NCI-H2029 treated with DMSO at 0.1 percent for 48 hours (cell line): ENCODE results near the gene HAL.

Experiments used
- DNase-seq: peaks from one replicate; lab custom pipeline; 2025; lab: John Stamatoyannopoulos, UW

HAL gene, protein sequence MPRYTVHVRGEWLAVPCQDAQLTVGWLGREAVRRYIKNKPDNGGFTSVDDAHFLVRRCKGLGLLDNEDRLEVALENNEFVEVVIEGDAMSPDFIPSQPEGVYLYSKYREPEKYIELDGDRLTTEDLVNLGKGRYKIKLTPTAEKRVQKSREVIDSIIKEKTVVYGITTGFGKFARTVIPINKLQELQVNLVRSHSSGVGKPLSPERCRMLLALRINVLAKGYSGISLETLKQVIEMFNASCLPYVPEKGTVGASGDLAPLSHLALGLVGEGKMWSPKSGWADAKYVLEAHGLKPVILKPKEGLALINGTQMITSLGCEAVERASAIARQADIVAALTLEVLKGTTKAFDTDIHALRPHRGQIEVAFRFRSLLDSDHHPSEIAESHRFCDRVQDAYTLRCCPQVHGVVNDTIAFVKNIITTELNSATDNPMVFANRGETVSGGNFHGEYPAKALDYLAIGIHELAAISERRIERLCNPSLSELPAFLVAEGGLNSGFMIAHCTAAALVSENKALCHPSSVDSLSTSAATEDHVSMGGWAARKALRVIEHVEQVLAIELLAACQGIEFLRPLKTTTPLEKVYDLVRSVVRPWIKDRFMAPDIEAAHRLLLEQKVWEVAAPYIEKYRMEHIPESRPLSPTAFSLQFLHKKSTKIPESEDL

DNA sequence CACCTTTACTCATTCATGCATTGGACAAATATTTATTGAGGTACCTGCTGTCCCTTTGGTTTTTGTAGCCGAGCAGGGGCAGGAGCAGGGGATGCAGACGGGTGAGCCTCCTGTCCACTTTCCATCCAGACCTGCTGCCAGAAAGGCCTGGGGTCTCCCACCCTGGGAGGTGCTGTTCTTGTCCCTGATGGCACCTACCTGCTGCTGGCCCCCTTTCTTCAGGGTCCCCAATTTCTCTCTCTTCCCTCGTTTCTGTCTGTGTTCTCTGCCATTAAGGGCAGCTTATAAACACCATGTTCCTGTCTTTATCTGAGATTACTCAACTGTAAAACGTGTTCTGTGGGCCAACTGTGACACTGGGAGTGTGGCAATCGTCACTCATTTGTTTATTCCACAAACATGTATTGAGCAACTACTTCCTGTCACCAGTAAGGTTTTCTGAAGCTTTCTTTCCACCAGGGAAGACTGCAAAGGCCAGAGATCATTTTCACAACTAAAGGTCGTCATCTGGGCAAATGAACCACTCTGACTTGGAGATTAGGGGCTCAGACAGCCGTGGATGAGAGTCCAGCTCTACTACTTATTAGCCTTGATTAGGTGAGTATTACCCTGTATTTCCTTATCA lies at the start of gene HAL:
Gene HAL, minus strand, starts transcription at position 311 of the 625 bp plus-strand sequence. CDS start 434 bp downstream, outside the sequence.
- DNase-seq: no peak

DNA sequence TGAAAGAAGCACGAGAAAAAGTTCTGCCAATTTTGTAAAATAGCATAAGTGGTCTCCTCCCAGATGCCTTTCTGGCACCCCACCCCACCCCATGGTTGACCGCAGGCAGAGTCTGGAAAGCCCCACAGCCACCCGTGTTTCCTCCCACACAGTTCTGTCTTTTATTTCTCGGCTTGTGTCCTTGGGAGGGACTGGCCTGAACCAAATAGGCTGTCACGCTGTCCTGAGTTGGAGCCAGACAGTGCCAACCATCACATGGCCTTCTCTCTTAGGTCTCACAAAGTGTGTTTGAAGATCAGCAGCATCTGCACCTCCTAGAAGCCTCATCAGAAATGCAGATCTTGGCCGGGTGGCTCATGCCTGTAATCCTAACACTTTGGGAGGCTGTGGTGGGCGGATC lies 49.4 kb upstream of the HAL start:
- DNase-seq: no peak

DNA sequence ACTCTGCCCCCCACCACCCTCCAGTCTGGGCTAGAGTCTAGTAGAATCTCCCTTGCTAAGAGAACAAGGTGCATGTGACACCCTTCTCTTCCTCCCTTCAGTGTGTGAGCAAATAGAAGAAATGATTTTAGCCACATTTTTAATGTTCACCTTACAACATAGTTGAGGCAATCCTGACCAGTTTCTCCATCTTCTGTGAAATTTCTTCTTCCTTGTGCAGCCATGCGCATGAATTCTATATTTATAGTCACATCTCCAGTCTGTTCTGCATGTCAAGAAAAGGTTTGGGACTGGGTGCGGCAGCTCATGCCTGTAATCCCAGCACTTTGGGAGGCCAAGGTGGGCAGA lies 48.8 kb upstream of the HAL start:
- no peak for DNase-seq

DNA sequence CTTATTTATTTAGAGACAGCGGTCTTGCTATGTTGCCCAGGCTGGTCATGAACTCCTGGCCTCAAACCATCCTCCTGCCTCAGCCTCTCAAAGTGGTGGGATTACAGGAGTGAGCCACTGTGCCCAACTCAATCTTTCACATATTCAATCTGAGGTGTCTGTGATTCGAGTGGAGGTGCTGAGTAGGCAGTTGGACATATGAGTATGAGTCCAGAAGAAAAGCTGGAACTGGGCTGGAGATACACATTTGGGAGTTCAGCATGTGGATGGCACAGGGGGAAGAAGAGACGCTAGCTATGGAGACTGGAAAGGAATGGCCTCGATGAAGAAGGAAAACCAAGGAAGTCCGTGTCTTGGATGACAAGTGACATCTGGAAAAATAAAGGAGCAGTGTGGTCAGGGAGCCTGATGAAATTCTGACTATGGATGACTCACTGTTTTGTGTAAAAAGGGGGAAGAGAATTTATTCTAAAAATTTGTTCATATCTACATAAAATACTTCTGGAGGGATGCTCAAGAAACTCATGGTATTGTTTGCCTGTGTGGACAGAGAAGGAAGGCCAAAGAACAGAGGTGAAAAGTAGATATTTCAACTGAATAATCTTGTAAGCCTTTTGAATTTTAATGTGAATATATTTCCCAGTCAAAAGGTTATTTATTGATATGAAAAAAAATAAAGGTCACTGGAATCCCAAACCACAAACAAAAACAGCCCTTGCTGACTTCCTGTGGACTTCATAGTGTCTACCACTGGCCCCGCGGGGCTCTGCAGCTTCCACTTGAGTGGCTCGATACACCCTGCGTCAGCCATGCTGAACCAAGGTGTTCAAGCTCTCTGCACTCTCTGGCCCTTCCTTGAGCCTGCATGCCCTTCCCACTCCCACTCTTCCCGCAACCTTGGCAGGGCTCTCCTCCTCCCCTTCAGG lies 48.1 kb upstream of the HAL start:
- no peak for DNase-seq

DNA sequence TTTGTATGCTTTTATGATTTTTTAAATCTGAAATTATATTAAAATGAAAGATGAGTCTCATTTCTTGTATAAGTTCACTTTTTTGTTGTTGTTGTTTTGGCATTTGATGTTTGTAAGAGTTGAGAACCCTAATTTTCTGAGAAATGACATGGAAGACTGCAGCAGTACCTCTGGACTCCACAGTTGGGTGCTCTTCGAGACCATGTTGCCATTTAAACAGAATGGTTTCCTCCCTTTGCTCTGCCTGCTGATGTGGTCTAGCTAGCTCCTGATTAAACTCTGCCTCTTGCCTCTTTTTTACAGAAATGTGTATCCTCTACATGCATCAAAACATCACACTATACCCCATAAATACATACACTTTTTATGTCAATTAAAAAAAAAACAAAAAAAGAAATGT lies 45.0 kb upstream of the HAL start:
- DNase-seq: no peak

DNA sequence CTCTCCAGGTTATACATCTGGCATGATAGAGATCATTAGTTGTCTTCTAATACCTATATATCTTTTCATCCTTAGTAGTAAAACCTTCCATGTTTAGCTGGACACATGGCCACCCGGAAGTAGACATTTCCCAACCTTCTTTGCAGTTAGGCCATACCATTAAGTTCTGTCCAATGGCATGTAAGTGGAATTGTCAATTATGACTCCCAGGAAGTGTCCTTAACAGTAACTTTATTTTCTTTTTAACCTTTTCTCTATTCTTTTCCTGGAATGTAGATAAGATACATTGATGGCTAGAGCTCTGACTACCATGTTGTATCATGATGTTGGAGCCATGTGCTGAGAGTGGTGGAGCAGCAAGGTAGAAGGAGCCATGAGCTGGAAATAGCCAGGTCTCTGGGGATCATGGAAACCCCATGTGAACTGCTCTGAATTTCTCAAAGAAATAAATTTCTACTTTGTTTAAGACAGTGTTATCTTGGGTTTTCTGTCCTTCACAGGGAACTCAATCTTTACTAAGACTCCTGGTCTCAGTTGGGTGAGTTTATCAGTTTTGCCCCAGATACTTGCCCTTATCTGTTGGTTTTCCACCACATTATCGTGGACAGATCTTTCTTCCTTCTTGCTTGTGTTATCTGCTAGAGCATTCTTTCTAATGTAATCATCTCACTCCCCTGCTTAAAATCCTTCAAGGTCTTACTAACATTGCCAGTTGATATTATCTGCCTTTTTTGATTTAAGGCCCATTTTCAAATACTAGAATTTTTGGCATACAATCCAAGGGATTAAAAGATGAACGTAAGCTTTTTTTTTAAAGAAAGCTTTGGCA lies 44.4 kb upstream of the HAL start:
- DNase-seq: no peak

DNA sequence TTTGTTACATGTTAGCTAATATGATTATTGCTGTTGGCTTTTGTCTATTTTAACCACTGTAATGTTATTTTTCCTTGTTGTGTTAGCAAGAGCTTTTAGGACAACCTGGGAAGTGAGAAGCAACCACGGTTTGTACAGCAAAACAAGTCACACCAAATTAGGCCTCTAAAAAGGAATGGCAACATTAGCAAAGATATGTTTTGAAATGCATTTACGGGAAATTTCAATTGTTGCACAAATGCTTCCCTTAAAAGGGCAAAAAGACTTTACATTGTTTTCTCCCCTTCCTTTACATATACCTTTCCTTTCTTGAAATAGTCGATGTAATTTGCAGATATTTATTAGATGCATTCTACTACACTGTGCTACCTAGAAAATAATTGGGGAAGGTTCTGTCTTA lies 43.4 kb upstream of the HAL start:
- DNase-seq: no peak

DNA sequence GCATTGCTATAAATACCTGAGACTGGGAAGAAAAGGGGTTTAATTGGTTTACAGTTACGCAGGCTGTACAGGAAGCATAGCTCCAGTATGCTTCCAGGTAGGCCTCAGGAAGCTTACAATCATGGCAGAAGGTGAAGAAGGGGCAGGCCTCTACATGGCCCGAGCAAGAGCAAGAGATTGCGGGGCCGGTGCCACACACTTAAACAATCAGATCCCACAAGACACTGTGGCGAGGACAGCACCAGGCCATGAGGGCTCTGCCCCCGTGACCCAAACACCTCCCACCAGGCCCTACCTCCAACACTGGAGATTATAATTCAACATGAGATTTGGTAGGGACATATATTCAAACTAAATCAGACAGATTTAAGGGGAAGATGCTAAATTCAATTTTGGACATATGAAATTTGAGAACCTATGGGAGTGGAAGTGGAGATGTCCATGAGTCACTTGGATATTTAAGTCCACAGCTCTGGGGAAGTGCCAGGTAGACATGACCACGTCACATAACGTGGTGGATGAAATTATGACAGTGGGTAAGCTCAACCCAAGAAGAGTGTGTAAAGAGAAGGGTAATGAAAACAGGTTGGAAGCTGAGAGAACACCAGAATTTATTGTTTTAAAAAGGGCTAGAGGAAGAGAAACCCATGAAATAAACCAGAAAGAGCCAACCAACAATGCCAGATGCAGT lies 40.8 kb upstream of the HAL start:
- no peak for DNase-seq

DNA sequence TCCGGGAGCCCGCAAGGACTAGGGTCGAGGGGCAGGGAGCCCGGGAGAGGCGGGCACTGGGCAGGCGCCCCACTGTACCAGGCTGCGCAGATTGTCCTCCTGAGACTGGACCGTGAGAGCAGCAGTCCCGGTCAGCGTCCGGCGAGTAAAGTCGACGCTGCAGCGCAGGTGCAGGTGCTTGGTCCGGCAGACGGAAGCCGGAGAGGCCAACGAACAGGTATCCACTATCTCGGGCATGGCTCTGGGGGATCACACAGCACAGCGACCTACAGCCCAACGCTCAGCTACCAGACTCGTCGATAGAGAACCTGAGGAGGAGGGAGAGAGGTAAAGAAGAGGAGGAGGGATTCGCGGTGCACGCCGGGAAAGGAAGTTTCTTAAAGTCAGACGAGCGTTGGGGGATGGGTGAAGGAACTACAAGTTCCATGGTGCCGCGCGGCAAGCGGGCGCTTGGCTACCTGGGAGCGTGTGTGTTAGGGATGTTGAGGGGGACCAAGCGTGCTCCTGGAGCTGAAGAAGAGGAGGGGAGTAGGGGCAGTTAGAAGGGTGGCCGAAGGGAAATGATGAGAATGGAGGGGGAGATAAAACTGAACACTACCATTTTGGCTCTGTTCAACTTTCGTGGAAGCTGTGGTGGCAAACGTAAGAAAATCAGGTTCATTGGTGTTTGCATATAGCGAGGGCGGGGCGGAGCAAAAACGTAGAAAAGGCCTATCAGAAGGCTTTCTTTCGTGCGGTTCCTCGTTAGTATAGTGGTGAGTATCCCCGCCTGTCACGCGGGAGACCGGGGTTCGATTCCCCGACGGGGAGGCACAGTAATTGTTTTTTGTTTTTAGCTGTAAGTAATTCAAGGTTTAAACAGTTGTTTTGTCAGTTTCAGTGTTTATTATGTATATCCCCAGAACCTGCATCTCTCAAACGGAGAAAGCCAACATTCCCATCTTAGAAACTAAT lies 39.4 kb upstream of the HAL start, which contains the start of gene LTA4H:
Gene LTA4H, minus strand, starts transcription at position 305 of the 954 bp plus-strand sequence. Its CDS starts 68 bp downstream, at position 237.
- peak; percentile 98 for DNase-seq

DNA sequence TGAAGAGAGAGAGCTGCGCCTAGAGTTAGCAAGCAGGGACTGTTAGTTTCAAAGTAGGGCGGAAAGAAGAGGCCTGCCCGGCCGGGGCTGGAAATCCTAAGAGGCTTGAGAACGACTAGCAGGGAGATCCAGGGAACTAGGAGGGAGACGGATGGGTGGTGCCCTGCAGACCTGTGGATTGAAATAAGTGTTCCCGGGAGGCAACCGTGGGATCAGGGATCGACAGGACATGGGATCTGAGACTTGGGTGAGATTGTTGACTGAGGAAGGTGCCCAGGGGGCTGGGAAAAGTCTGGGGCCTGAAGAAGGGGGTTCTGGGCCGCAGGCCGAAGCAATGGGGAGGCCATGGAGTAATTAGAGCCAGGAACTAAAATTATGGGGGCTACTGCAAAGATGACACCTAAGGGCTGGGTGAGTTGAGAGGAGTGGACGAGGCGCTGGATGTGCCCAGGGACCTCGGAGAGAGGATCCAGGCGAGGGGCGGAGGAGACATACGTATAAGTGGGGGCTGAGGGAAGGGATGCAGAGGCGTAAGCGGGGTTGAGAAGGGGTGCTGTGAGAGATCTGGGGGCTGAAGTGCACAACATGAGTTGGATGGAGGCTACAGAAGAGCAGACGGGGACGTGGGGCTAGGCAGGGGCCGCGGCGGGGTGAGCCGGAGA lies 38.6 kb upstream of the HAL start:
- no peak for DNase-seq

DNA sequence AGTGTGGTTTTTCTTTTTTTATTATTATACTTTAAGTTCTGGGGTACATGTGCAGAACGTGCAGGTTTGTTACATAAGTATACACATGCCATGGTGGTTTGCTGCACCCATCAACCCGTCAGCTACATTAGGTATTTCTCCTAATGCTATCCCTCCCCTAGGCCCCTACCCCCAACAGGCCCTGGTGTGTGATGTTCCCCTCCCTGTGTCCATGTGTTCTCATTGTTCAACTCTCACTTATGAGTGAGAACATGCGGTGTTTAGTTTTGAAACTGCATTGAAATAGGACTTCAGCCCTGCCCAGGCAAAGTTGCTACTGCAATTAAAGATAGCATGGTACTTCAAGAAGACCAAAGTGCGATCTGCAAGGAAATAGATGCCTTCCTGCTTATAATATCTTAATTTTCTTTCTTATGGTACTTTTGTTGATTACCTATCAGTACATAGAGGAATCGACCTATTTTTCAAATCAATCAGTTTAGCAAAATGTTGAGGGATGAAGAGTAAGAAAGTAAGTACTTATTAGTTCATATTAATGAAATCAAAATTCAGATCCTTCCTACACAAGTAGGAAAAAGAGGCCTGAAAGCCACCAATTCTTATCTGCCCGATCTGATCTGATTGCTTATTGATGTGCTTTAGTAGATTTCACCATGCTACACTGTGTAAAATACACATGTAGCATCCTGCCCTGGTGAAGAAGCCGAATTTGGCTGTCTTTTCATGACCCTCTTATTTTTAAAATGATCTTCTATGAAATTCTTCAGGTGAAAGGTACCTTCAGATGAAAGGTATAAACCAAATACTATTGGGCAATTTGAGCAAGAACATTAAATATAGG lies 37.6 kb upstream of the HAL start:
- no peak for DNase-seq

DNA sequence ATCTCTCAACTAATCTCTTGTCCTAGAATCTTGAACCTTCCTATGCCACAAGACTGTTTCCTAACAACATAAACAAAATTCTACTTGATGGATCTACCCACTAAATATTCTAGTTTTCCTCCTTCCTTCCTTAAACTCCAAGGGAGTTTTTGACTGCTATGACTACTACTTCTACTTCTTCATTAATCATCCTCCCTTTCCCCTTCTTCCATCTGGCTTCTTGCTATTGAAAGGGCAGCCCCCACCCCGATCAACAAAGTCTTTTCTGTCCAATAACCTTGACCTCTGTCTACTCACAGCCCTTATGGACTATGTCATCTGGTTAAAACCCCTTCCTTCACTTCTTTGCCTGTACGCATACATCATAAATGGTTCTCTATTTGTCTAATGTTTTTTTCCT lies 33.7 kb upstream of the HAL start:
- DNase-seq: no peak

DNA sequence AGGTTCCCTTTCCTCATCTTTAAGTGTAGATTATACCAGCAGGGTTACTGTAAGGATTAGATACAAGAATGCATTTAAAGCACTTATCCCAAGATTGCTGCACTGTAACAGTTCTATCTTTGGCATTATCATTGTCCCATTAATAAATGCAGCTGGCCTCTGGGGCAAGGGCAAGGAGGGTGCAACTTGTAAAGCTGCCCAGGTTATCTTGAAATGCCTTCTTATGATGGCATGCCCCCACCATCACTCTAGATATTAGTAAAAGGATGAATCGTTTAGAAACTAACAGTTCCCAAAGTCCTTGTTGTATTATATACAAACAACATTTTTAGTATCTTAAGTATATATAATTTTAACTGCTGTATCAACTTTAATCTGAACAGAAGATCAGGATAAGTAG lies 32.4 kb upstream of the HAL start:
- no peak for DNase-seq

DNA sequence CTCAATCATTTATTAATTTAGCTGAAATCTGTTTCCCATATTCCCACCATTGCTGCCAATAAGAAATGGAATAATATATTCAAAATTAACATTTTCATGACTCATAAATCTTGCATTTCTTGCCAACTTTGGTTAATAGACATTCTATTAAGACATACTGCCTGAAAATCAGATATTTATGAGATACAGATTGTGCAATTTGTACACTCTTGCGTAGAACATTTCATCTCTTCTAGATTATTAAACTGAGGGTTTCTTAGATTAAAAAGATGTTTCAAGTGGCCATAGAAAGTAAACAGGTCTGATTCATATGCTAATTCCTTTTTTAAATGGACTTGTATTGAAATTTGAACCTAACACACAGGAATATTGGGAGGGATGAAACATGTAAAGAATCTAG lies 30.2 kb upstream of the HAL start:
- DNase-seq: no peak

DNA sequence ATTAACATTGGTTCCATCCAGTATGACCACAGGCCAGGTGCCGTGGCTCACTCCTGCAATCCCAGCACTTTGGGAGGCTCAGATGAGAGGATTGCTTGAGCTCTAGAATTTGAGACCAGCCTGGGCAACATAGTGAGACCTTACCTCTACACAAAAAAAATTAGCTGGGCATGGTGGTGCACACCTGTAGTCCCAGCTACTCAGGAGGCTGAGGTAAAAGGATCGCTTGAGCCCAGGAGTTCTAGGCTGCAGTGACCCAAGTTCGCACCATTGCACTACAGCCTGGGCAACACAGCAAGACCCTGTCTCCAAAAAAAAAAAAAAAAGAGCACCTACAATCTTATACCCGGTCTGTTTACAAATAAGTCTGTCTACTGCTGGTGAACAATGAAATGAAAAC lies 29.4 kb upstream of the HAL start:
- no peak for DNase-seq

DNA sequence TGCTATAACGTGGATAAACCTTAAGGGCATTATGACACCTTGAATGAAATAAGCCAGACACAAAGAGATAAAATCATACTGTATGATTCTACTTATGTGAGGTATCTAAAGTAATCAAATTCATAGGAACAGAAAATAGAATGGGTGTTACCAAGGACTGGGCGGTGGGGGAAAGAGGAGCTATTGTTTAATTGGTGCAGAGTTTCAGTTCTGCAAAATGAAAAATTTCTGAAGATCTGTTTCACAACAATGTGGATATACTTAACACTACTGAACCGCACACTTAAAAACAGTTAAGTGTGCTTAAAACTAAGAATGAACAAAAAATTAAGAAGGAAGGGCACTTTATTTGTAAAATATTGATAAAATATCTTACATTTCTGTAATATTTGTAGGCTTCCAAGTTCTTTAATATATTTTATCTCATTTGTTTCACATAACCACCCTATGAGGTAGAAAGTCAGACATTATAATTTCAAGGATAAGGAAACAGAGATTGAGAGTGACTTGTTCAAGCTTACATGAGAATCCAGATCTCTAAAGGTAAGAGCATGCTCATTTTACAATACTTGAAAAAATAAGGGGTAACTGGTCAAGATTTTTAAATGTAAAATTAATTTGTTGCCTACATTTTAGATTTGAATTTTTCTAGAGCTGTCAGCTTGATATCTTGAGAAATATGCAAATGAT lies 24.3 kb upstream of the HAL start:
- DNase-seq: no peak

DNA sequence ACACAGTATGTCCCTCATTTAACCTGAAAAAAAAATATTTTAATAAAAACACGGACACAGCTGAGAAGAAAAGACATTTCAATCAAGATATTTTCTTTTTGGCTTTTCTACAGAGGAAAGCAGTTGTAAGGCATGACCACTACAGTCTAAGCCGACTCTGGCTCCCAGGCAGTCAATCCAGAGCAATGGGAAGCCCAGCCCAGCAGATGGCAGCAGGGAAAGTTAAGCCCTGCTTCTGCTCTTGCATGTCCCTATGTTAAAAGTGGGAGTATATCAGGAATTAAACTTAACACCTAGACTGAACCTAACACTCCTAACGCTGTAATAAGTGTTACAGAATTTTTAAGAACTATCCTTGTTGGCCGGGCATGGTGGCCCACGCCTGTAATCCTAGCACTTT lies 19.5 kb upstream of the HAL start:
- no peak for DNase-seq
